SU-DHL-6 (cell line): ENCODE measurements around the gene ZNF442.

ENCODE experiments used
- CTCF ChIP-seq: fragments of 200-600 bp; sonication (generic); IDR thresholded peaks from one replicate; pipeline ENCODE4 v1.5.1; 2017; ENCODE audit warnings: antibody characterized with exemption, mild to moderate bottlenecking, low read length, moderate library complexity; ENCODE audit not compliant: insufficient read depth, poor library complexity, severe bottlenecking
- EZH2phosphoT487 ChIP-seq: fragments of 200-600 bp; sonication (generic), shearing (Covaris generic); conservative IDR thresholded peaks from 2 replicates; pipeline ENCODE4 v1.6.1; 2018; ENCODE audit warnings: mild to moderate bottlenecking, antibody characterized with exemption, low read length, moderate library complexity, mixed read lengths

- TF ChIP-seq EZH2phosphoT487 (no peak), CTCF (no peak)
These were observed 46.6 kb downstream of the ZNF442 start for GRCh38 chr19:12318782-12319413.
